HT-29 (cell line): Measurements from ENCODE around the gene RAN. TPM values are rescaled to one million over a fixed set of nuclear protein-coding genes. Genes with fewer than 3 reads are reported as not detected.

Source experiments
- small RNA-seq: library from RNA; depleted of rRNA; stranded (forward); fragments of <200 nt; gene quantifications from one replicate; pipeline ENCODE3, GENCODE V24; 2014
- total RNA-seq: library from RNA; depleted of rRNA; stranded (reverse); fragments of >200 nt; shearing (Covaris generic); gene quantifications from 2 replicates; pipeline ENCODE4 v1.2.3, GENCODE V29; 2014; rRNA removed

The RAN gene
- total RNA-seq, 1 experiment from 2014 or later, result 1,255 TPM

Small RNA genes within 50 kb of the gene (small RNA-seq; reads per million reads assigned to genes)
- gene RF00019 (not detected), gene RNU6-1077P (not detected)

Other genes with a start within 250 kb of the RAN start
- 0.34 and 0.97 TPM in 2 replicates for gene RIMBP2, start 155.8 kb upstream of the RAN start, total RNA-seq
- 5.5 and 5.8 TPM in 2 replicates for gene STX2, start 32.8 kb upstream of the RAN start, total RNA-seq
- not detected in 2 replicates for gene ADGRD1, start 81.8 kb downstream of the RAN start, total RNA-seq